Stimulated activated CD4-positive, alpha-beta T cell treated with anti-CD3 and anti-CD28 coated beads, TNF-alpha, amount 100 ng/mL, for 48 hours (primary cell): ENCODE results near the gene SLC30A3.
A peak's percentile ranks its signal among the peaks of the same experiment; 100 is the strongest.

Experiments used
- DNase-seq, 3 donors: peaks; one replicate each; pipeline ENCODE4 v3.0.0-alpha.2; 2020; ENCODE audit warnings: low read depth in 3 of 3

The SLC30A3 gene

GRCh38 chr2:27233341-27233740 is 29.5 kb downstream of the SLC30A3 start:
- DNase-seq, result no peak

- DNase-seq, result no peak
Observed at GRCh38 chr2:27231921-27232320, 30.9 kb downstream of the SLC30A3 start.

- no peak for DNase-seq
Observed at GRCh38 chr2:27227501-27227900, 35.3 kb downstream of the SLC30A3 start.

DNA sequence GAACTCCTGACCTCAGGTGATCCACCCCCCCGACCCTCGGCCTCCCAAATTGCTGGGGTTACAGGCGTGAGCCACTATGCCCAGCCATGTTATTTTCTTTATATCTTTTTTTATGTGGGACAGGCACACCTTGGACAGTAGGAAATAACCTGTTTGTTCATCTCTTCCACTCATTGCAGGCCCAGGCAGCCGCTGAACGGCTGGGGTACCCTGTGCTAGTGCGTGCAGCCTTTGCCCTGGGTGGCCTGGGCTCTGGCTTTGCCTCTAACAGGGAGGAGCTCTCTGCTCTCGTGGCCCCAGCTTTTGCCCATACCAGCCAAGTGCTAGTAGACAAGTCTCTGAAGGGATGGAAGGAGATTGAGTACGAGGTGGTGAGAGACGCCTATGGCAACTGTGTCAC is 37.3 kb downstream of the SLC30A3 start:
- DNase-seq, result no peak

- no peak for DNase-seq
Observed at GRCh38 chr2:27223416-27223815, 39.4 kb downstream of the SLC30A3 start.

DNA sequence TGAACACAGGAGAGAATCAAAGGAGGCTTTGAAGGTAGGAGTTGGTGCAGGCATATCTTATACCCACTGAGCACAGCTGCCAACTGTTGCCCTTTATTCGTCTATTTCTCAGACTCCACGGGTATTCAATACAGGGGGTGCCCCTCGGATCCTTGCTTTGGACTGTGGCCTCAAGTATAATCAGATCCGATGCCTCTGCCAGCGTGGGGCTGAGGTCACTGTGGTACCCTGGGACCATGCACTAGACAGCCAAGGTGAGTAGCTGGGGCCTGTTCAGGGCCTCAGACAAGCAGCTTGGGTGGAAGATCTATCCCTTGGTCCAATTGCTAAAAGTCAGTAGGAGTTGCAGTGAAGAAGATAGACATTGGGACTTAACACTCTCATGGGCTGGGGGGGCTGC is 40.4 kb downstream of the SLC30A3 start:
- no peak for DNase-seq

DNA sequence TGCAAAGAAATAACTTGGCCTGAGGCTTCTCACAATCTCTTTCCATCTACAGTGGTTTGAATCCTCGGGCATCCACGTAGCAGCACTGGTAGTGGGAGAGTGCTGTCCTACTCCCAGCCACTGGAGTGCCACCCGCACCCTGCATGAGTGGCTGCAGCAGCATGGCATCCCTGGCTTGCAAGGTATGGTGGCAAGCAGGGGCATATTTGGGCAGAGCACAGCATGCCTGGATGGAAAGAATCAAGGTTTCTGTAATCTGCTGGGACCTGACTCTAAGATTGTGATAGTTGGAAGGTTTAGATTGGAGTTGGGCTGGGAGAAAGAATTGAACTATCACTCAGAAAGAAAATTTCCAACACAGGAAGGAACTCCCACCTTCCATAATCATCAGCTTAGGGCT is 41.7 kb downstream of the SLC30A3 start:
- DNase-seq, result no peak

DNA sequence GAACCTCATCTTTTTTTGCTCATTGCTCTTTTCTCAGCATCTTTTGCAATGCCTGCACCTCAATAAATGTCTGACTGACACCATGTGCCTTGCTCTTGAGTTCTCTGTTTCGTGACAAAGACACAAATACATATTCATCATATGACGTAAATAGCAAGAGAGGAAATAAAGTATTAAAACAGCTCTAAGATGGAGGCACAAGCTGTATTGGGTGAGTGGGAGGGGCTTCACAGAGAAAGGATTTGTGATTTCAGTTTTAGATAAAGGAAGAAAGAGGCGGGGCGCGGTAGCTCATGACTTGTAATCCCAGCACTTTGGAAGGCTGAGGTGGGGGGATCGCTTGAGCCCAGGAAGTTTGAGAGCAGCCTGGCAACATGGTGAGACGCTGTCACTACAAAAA is 42.8 kb downstream of the SLC30A3 start:
- no peak for DNase-seq

- DNase-seq, result no peak
Observed at GRCh38 chr2:27219091-27219490, 43.8 kb downstream of the SLC30A3 start.

- DNase-seq, result no peak
Observed at GRCh38 chr2:27218614-27219013, 44.2 kb downstream of the SLC30A3 start.

- DNase-seq, result peak; percentile 75 to 90 (median 83)
Observed at GRCh38 chr2:27217173-27218121, 45.4 kb downstream of the SLC30A3 start, which contains the start of gene CAD. Gene CAD (plus strand): TSS chr2:27217369. CDS start chr2:27217552, 183 bp downstream.

GRCh38 chr2:27216416-27217137 is 46.3 kb downstream of the SLC30A3 start:
- DNase-seq, result no peak

- DNase-seq, result no peak
Observed at GRCh38 chr2:27214941-27215340, 47.9 kb downstream of the SLC30A3 start.

GRCh38 chr2:27212626-27213471 is 50.0 kb downstream of the SLC30A3 start:
- peak in 2 of 3 donors; percentile 9 to 26 for DNase-seq

- peak; percentile 76 to 86 (median 77) for DNase-seq
Observed at GRCh38 chr2:27211943-27212625, 50.8 kb downstream of the SLC30A3 start, which contains the start of the genes ATRAID and SLC5A6. Gene ATRAID (plus strand): TSS chr2:27212041. CDS start chr2:27212369, 328 bp downstream. Gene SLC5A6 (minus strand): TSS chr2:27212268. CDS start chr2:27207650, 4,618 bp downstream.

DNA sequence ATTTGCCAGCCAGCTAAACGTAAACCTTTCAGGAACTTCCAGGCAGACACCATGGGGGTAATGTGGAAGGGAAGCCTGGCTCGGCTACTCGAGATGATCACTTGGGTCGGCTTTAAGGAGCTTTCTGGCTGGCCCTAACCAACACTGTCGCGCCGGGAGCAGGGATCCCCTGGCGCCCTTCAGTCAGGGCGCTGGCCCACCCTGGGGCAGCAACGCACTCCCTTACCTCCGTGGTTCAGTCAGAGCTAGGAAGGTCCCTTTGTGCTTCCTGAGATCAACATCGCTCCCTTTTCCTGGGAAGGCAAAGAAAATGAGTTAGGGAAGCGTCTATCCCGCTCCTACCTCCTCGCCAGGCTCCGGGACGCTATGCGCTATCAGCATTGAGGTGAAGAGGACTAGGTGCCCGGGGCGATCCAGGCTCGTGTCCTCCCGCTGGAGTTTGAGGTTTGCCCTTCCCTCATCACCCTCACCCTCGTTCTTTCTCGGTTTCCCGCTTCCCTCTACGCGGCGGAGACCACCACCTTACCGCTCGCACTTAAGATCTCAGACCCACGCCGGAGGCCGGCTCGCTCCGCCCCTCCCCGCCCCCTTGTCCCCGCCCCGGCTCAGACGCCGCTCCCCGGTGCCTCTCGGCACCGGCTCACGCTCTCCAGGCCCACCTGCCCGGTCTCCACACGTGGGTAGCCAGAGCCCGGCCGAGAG is 51.5 kb downstream of the SLC30A3 start:
- DNase-seq, result peak in 1 of 3 donors; percentile 4

GRCh38 chr2:27209621-27210401 is 53.0 kb downstream of the SLC30A3 start:
- no peak for DNase-seq

DNA sequence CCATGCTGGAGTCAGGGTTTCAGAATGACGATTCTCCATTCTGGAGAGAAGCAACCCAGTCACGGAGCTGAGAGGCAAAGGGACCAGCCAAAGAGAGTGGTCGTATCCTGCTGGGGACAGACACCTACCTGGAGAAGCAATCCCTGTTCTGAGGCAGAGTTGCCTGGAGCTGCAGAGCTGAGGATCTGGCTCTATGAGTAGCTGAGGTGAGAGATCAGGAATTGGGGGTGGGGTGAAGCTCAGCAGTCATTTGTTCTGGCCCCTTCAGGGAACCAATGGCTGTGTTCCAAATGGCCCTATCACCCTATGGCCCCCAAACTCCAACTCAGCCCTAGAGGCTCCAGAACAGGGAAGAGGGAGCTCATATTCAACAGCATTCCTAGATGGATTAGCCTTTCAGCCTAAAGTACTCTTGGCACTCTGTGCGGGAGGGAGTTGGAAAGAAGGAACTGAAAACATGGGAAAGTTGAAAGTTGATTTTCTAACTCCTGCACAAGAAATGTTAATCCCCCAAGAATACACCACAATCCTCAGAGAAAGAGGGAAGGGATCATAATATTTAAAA is 54.3 kb downstream of the SLC30A3 start:
- DNase-seq, result no peak

DNA sequence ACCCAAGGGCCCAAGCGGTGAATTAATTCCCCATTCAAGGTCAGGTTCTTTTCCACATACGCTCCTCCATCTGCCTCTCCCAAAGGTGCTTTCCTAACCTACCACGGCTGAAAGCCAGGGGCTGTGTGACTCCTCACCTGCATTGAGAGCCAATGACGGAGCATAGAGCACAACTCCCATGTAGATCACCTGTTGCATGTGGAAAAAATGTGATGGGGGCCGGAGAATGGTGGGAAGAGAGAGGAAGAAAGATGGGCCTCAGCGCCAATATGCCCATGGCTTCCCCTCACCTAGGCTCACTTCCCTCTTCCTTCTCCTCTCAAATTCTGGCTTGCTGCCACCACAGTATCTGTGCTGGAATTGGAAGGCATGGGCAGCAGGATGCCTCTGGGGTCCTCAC is 56.5 kb downstream of the SLC30A3 start:
- DNase-seq, result no peak
